ENCODE results near the gene SYNGR4.

The SYNGR4 gene

GRCh38 chr19:48395170-48395455 lies 30.9 kb downstream of the SYNGR4 start:
- no peak for DNase-seq
- no peak overlapping the region for H3K9ac ChIP-seq (ENCODE audit: low read length)
- no peak overlapping the region for H3K23ac ChIP-seq (ENCODE audit: low read length)
- peaks cover 5% of the 10 kb centered on the region for H3K4me1 ChIP-seq (ENCODE audit: control insufficient read depth, low read depth, low read length)
- H2BK15ac ChIP-seq (replicated peaks; ENCODE audit: low read depth): no peak overlapping the region
- H2BK120ac ChIP-seq (ENCODE audit: low read depth, low read length): no peak overlapping the region
- no CpG with 5 or more reads among the region's 6 CpGs for WGBS (ENCODE audit: extremely low coverage, insufficient coverage, low lambda C conversion rate)
- peaks cover 15% of the 10 kb centered on the region for H3K27me3 ChIP-seq (ENCODE audit: insufficient read depth, low read length, poor library complexity)
- no peak overlapping the region for H3K4me2 ChIP-seq (ENCODE audit: low read length)
- H3K56ac ChIP-seq (ENCODE audit: low read length): peak overlapping the region; percentile 44
- peak overlapping the region; percentile 43 for H2AK5ac ChIP-seq (ENCODE audit: low read length)
- no peak overlapping the region for H4K8ac ChIP-seq (ENCODE audit: low read depth, low read length)
- no peak overlapping the region for H3K18ac ChIP-seq (ENCODE audit: low read length)
- peaks cover 11% of the 10 kb centered on the region for H3K79me2 ChIP-seq (ENCODE audit: control insufficient read depth, insufficient read depth, low read length)
- no peak overlapping the region for H3K27ac ChIP-seq (ENCODE audit: low read depth, low read length)
- no peak overlapping the region for H2BK5ac ChIP-seq (ENCODE audit: low read length)
- H4K5ac ChIP-seq (ENCODE audit: low read length): no peak overlapping the region
- no peak overlapping the region for H3K4ac ChIP-seq (ENCODE audit: low read depth, low read length)
- no peaks in the 10 kb centered on the region for H3K36me3 ChIP-seq (ENCODE audit: control insufficient read depth, insufficient read depth, low read length)
- peaks cover 2% of the 10 kb centered on the region for H3K79me1 ChIP-seq (ENCODE audit: low read length)
- no peak overlapping the region for H3K4me3 ChIP-seq (ENCODE audit: low read length)

- Histone ChIP-seq H3K79me2 (ENCODE audit: control insufficient read depth, insufficient read depth, low read length) (peaks cover 7% of the 10 kb centered on the region), H3K27me3 (ENCODE audit: insufficient read depth, low read length, poor library complexity) (peaks cover 15% of the 10 kb centered on the region), H3K9ac (ENCODE audit: low read length) (no peak overlapping the region), H2BK120ac (ENCODE audit: low read depth, low read length) (no peak overlapping the region), H3K23ac (ENCODE audit: low read length) (peak overlapping the region; percentile 32), H3K36me3 (ENCODE audit: control insufficient read depth, insufficient read depth, low read length) (no peaks in the 10 kb centered on the region), H2BK15ac (replicated peaks; ENCODE audit: low read depth) (no peak overlapping the region), H3K4ac (ENCODE audit: low read depth, low read length) (no peak overlapping the region), H3K79me1 (ENCODE audit: low read length) (peaks cover 2% of the 10 kb centered on the region), H3K4me2 (ENCODE audit: low read length) (no peak overlapping the region), H3K4me1 (ENCODE audit: control insufficient read depth, low read depth, low read length) (peaks cover 5% of the 10 kb centered on the region), H4K8ac (ENCODE audit: low read depth, low read length) (no peak overlapping the region), H4K5ac (ENCODE audit: low read length) (no peak overlapping the region), H3K4me3 (ENCODE audit: low read length) (no peak overlapping the region), H2AK5ac (ENCODE audit: low read length) (no peak overlapping the region), H2BK5ac (ENCODE audit: low read length) (no peak overlapping the region), H3K27ac (ENCODE audit: low read depth, low read length) (no peak overlapping the region), H3K18ac (ENCODE audit: low read length) (no peak overlapping the region), H3K56ac (ENCODE audit: low read length) (peak overlapping the region; percentile 44)
- no peak for DNase-seq
- no CpG with 5 or more reads among the region's 9 CpGs for WGBS (ENCODE audit: extremely low coverage, insufficient coverage, low lambda C conversion rate)
Measured at GRCh38 chr19:48395499-48395898, 31.3 kb downstream of the SYNGR4 start.

- H3K18ac ChIP-seq (ENCODE audit: low read length): no peak overlapping the region
- WGBS (ENCODE audit: extremely low coverage, insufficient coverage, low lambda C conversion rate): no CpG with 5 or more reads among the region's 24 CpGs
- no peak overlapping the region for H3K56ac ChIP-seq (ENCODE audit: low read length)
- no peak overlapping the region for H2BK5ac ChIP-seq (ENCODE audit: low read length)
- H4K5ac ChIP-seq (ENCODE audit: low read length): no peak overlapping the region
- no peaks in the 10 kb centered on the region for H3K36me3 ChIP-seq (ENCODE audit: control insufficient read depth, insufficient read depth, low read length)
- no peak overlapping the region for H2BK120ac ChIP-seq (ENCODE audit: low read depth, low read length)
- DNase-seq: no peak
- no peak overlapping the region for H3K27ac ChIP-seq (ENCODE audit: low read depth, low read length)
- H3K4ac ChIP-seq (ENCODE audit: low read depth, low read length): no peak overlapping the region
- no peak overlapping the region for H2AK5ac ChIP-seq (ENCODE audit: low read length)
- peaks cover 5% of the 10 kb centered on the region for H3K4me1 ChIP-seq (ENCODE audit: control insufficient read depth, low read depth, low read length)
- H3K4me3 ChIP-seq (ENCODE audit: low read length): no peak overlapping the region
- H3K9ac ChIP-seq (ENCODE audit: low read length): no peak overlapping the region
- no peak overlapping the region for H2BK15ac ChIP-seq (replicated peaks; ENCODE audit: low read depth)
- H3K23ac ChIP-seq (ENCODE audit: low read length): no peak overlapping the region
- H3K79me1 ChIP-seq (ENCODE audit: low read length): no peaks in the 10 kb centered on the region
- H3K79me2 ChIP-seq (ENCODE audit: control insufficient read depth, insufficient read depth, low read length): peaks cover under 1% of the 10 kb centered on the region
- H3K27me3 ChIP-seq (ENCODE audit: insufficient read depth, low read length, poor library complexity): peaks cover 15% of the 10 kb centered on the region
- no peak overlapping the region for H4K8ac ChIP-seq (ENCODE audit: low read depth, low read length)
- no peak overlapping the region for H3K4me2 ChIP-seq (ENCODE audit: low read length)
Measured at GRCh38 chr19:48396016-48396823, 32.1 kb downstream of the SYNGR4 start.

GRCh38 chr19:48396824-48397176 lies 32.6 kb downstream of the SYNGR4 start:
- Histone ChIP-seq H3K79me2 (ENCODE audit: control insufficient read depth, insufficient read depth, low read length) (no peaks in the 10 kb centered on the region), H3K4me2 (ENCODE audit: low read length) (no peak overlapping the region), H3K4ac (ENCODE audit: low read depth, low read length) (no peak overlapping the region), H4K8ac (ENCODE audit: low read depth, low read length) (no peak overlapping the region), H3K27ac (ENCODE audit: low read depth, low read length) (no peak overlapping the region), H3K27me3 (ENCODE audit: insufficient read depth, low read length, poor library complexity) (peaks cover 15% of the 10 kb centered on the region), H2BK5ac (ENCODE audit: low read length) (no peak overlapping the region), H2BK15ac (replicated peaks; ENCODE audit: low read depth) (no peak overlapping the region), H4K5ac (ENCODE audit: low read length) (no peak overlapping the region), H3K79me1 (ENCODE audit: low read length) (no peaks in the 10 kb centered on the region), H3K4me3 (ENCODE audit: low read length) (no peak overlapping the region), H2BK120ac (ENCODE audit: low read depth, low read length) (no peak overlapping the region), H3K36me3 (ENCODE audit: control insufficient read depth, insufficient read depth, low read length) (no peaks in the 10 kb centered on the region), H2AK5ac (ENCODE audit: low read length) (no peak overlapping the region), H3K9ac (ENCODE audit: low read length) (no peak overlapping the region), H3K18ac (ENCODE audit: low read length) (no peak overlapping the region), H3K23ac (ENCODE audit: low read length) (no peak overlapping the region), H3K56ac (ENCODE audit: low read length) (no peak overlapping the region), H3K4me1 (ENCODE audit: control insufficient read depth, low read depth, low read length) (peaks cover 5% of the 10 kb centered on the region)
- DNase-seq: no peak
- WGBS (ENCODE audit: extremely low coverage, insufficient coverage, low lambda C conversion rate): no CpG with 5 or more reads among the region's 2 CpGs

DNA sequence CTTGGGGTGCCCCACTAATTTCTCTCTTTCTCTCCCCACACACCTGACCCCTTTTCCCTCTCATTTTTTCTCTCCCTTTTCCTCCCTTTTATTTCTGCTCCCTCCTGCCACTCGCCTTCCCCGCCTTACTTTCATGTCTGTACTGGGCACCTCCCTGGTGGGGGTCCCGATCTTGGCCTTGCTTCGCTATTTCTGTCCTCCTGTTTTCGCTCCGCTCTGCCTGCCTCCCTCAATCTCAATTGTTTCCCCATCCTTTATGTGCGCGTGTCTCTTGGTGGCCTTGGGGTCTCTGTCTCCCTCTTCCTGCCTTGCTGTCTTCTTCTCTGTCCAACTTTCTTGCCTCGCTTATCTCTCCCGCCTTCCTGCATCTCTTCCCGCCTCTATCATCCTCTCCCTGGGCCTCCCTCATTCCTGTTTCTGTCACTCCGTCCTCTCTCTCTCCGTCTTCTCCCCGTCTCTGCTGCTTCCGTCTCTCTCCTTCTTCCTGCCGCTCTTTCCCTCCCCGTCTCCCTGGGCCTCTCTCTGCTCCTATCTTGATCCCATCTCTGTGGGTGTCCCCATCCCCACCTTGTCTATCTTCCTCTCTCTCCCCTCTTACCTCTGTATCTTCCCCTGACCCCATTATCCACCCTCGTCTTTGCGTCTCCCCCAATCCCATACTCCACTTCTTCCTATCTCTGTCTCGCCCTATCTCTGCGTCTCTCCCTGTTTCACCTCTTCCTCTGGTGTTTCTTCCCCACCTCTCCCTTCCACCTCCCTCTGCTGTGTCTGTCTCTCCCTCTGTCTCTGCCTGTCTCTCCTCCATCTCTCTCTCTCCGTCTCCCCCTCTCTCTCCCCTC lies 33.3 kb downstream of the SYNGR4 start:
- DNase-seq: no peak
- Histone ChIP-seq H3K79me1 (ENCODE audit: low read length) (no peaks in the 10 kb centered on the region), H3K27ac (ENCODE audit: low read depth, low read length) (no peak overlapping the region), H3K36me3 (ENCODE audit: control insufficient read depth, insufficient read depth, low read length) (no peaks in the 10 kb centered on the region), H3K9ac (ENCODE audit: low read length) (peak overlapping the region; percentile 78), H2BK120ac (ENCODE audit: low read depth, low read length) (no peak overlapping the region), H3K4ac (ENCODE audit: low read depth, low read length) (no peak overlapping the region), H3K56ac (ENCODE audit: low read length) (peak overlapping the region; percentile 84), H3K4me2 (ENCODE audit: low read length) (peak overlapping the region; percentile 64), H3K4me3 (ENCODE audit: low read length) (peak overlapping the region; percentile 35), H2AK5ac (ENCODE audit: low read length) (no peak overlapping the region), H3K79me2 (ENCODE audit: control insufficient read depth, insufficient read depth, low read length) (no peaks in the 10 kb centered on the region), H3K18ac (ENCODE audit: low read length) (no peak overlapping the region), H2BK5ac (ENCODE audit: low read length) (no peak overlapping the region), H3K27me3 (ENCODE audit: insufficient read depth, low read length, poor library complexity) (peaks cover 15% of the 10 kb centered on the region), H3K23ac (ENCODE audit: low read length) (no peak overlapping the region), H2BK15ac (replicated peaks; ENCODE audit: low read depth) (no peak overlapping the region), H4K8ac (ENCODE audit: low read depth, low read length) (no peak overlapping the region), H4K5ac (ENCODE audit: low read length) (no peak overlapping the region), H3K4me1 (ENCODE audit: control insufficient read depth, low read depth, low read length) (peaks cover 5% of the 10 kb centered on the region)
- WGBS (ENCODE audit: extremely low coverage, insufficient coverage, low lambda C conversion rate): no CpG with 5 or more reads among the region's 22 CpGs
